ENCODE data around the gene RNU1-4.
"Not testable (repeated sequence)": the region's sequence is repeated elsewhere in the genome, so short reads cannot be mapped to it uniquely, and the experiment has no call there.

DNA sequence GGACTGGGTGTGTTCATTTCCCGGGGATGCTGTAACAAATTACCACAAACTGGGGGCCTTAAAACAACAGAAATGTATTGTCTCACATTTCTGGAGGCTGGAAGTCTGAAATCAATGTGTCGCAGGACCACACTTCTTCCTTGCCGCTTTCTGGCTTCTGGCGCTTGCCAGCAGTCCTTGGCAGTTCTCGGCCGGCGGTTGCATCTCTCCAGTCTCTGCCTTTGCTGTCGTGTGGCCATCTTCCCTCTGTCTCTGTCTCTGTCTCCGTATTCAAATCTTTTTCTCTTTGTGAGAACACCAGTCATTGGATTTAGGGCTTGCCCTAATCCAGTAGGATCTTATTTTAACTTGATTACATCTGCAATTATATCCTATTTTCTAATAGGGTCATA lies 32.9 kb downstream of the RNU1-4 start:
- TF ChIP-seq, protein P1, sequence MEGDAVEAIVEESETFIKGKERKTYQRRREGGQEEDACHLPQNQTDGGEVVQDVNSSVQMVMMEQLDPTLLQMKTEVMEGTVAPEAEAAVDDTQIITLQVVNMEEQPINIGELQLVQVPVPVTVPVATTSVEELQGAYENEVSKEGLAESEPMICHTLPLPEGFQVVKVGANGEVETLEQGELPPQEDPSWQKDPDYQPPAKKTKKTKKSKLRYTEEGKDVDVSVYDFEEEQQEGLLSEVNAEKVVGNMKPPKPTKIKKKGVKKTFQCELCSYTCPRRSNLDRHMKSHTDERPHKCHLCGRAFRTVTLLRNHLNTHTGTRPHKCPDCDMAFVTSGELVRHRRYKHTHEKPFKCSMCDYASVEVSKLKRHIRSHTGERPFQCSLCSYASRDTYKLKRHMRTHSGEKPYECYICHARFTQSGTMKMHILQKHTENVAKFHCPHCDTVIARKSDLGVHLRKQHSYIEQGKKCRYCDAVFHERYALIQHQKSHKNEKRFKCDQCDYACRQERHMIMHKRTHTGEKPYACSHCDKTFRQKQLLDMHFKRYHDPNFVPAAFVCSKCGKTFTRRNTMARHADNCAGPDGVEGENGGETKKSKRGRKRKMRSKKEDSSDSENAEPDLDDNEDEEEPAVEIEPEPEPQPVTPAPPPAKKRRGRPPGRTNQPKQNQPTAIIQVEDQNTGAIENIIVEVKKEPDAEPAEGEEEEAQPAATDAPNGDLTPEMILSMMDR (IDR thresholded peaks at IDR 0.05; ENCODE audit: low read depth, low read length), result not testable (repeated sequence)
- TF ChIP-seq EZH2phosphoT487 (IDR thresholded peaks at IDR 0.05; ENCODE audit: low read depth), result not testable (repeated sequence)

All from OCI-LY3 (cell line).